ENCODE measurements around the gene ZNF148. TPM values are rescaled to one million over a fixed set of nuclear protein-coding genes. Genes with fewer than 3 reads are reported as not detected.
A peak's percentile ranks its signal among the peaks of the same experiment; 100 is the strongest.

The ZNF148 gene
- total RNA-seq, 1 experiment from 2014 or later, result 47.8 TPM

DNA sequence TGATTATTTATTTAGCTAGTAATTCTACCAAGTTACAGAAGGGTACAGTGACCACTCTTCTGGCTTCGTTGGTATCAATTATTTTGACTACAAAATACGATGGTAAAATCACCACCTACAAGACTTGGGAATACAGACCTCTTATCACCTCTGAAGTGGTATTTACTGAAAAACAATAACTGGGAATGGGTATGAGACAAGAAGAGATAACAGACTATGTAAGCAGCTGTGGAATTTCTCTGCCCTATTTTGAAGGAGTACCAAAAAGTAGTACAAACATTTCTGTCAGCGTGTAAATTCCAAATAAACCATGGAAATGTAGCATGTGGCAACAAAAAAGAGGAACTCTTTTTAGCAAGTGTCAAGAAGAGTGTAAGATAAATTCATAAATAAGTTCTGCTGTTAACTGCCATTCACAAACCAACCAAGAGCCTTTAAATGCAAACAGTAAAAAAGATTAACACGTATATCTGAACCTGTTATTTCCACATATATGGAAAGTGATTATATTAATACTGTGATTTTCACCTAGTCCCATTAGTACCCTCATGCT is 85.6 kb downstream of the ZNF148 start:
- Histone ChIP-seq H3K36me3 (ENCODE audit: insufficient read depth, low read length, poor library complexity, severe bottlenecking) (peaks cover 4% of the 10 kb centered on the region), H3K4me3 (ENCODE audit: low read depth, low read length, poor library complexity, severe bottlenecking) (no peak overlapping the region), H3K4me1 (ENCODE audit: insufficient read depth, low read length, poor library complexity, severe bottlenecking) (no peaks in the 10 kb centered on the region), H3K9me3 (ENCODE audit: low read depth, low read length, poor library complexity, severe bottlenecking) (no peaks in the 10 kb centered on the region), H3K27ac (ENCODE audit: low read depth, low read length, poor library complexity, severe bottlenecking) (no peak overlapping the region), H3K27me3 (replicated peaks; ENCODE audit: insufficient read depth, low read depth, low read length, poor library complexity) (no peaks in the 10 kb centered on the region)
- intact Hi-C loops (cut with micrococcal nuclease; ENCODE audit: unreplicated experiment), result no loop called here
- BruUV-seq (replicated peaks), result no TSS peak
- ChIA-PET POLR2A (ENCODE audit: low non-redundant PET) (no interaction called here), CTCF (no interaction called here)
- DNase-seq (ENCODE audit: low spot score), result no peak
- no peak for TF ChIP-seq EZH2 (IDR thresholded peaks at IDR 0.05; ENCODE audit: borderline replicate concordance, low read depth, low read length, poor library complexity, severe bottlenecking)
- no peak for TF ChIP-seq CTCF (conservative IDR thresholded peaks at IDR 0.05; ENCODE audit: low read depth, low read length)

DNA sequence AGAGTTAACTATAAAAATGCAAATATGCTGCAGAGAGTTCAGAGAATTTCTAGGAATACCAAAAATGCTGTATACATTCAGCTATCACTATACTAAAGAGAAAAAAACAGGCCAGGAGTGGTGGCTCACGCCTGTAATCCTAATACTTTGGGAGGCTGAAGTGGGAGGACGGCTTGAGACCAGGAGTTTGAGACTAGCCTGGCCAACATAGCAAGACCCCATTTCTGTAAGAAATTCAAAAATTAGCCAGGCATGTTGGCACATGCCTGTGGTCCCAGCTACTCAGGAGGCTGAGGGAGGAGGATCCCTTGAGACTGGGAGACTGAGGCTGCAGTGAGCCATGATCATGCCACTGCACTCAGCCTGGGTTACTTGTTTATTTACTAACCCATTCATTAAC is 87.9 kb downstream of the ZNF148 start:
- Histone ChIP-seq H3K36me3 (ENCODE audit: insufficient read depth, low read length, poor library complexity, severe bottlenecking) (peaks cover 4% of the 10 kb centered on the region), H3K27ac (ENCODE audit: low read depth, low read length, poor library complexity, severe bottlenecking) (no peak overlapping the region), H3K4me3 (ENCODE audit: low read depth, low read length, poor library complexity, severe bottlenecking) (no peak overlapping the region), H3K4me1 (ENCODE audit: insufficient read depth, low read length, poor library complexity, severe bottlenecking) (peaks cover 12% of the 10 kb centered on the region), H3K9me3 (ENCODE audit: low read depth, low read length, poor library complexity, severe bottlenecking) (no peaks in the 10 kb centered on the region), H3K27me3 (replicated peaks; ENCODE audit: insufficient read depth, low read depth, low read length, poor library complexity) (no peaks in the 10 kb centered on the region)
- intact Hi-C loops (cut with micrococcal nuclease; ENCODE audit: unreplicated experiment), result no loop called here
- DNase-seq (ENCODE audit: low spot score), result no peak
- TF ChIP-seq CTCF (conservative IDR thresholded peaks at IDR 0.05; ENCODE audit: low read depth, low read length), result no peak
- TF ChIP-seq EZH2 (IDR thresholded peaks at IDR 0.05; ENCODE audit: borderline replicate concordance, low read depth, low read length, poor library complexity, severe bottlenecking), result no peak
- POLR2A ChIA-PET (ENCODE audit: low non-redundant PET), result no interaction called here
- CTCF ChIA-PET, result no interaction called here
- BruUV-seq (replicated peaks), result no TSS peak

GRCh38 chr3:125281381-125281780 is 93.7 kb downstream of the ZNF148 start:
- H3K27ac ChIP-seq (ENCODE audit: low read depth, low read length, poor library complexity, severe bottlenecking), result peak overlapping the region; percentile 65
- POLR2A ChIA-PET (ENCODE audit: low non-redundant PET), result interaction anchor here (0.6 kb wide), 1 partner anchor 328 kb away, joined by 4 read pairs; no protein-coding TSS in a partner anchor
- TF ChIP-seq EZH2 (IDR thresholded peaks at IDR 0.05; ENCODE audit: borderline replicate concordance, low read depth, low read length, poor library complexity, severe bottlenecking) (no peak), CTCF (conservative IDR thresholded peaks at IDR 0.05; ENCODE audit: low read depth, low read length) (no peak)
- intact Hi-C loops (cut with micrococcal nuclease; ENCODE audit: unreplicated experiment), result no loop called here
- H3K9me3 ChIP-seq (ENCODE audit: low read depth, low read length, poor library complexity, severe bottlenecking), result no peaks in the 10 kb centered on the region
- H3K4me1 ChIP-seq (ENCODE audit: insufficient read depth, low read length, poor library complexity, severe bottlenecking), result peaks cover 35% of the 10 kb centered on the region
- DNase-seq (ENCODE audit: low spot score), result peak; percentile 48
- H3K27me3 ChIP-seq (replicated peaks; ENCODE audit: insufficient read depth, low read depth, low read length, poor library complexity), result no peaks in the 10 kb centered on the region
- H3K4me3 ChIP-seq (ENCODE audit: low read depth, low read length, poor library complexity, severe bottlenecking), result no peak overlapping the region
- no TSS peak for BruUV-seq (replicated peaks)
- peaks cover 4% of the 10 kb centered on the region for H3K36me3 ChIP-seq (ENCODE audit: insufficient read depth, low read length, poor library complexity, severe bottlenecking)
- CTCF ChIA-PET, result no interaction called here
